CD4-positive, alpha-beta T cell (primary cell): ENCODE results near the gene ALPL. TPM values are rescaled to one million over a fixed set of nuclear protein-coding genes. Genes with fewer than 3 reads are reported as not detected.

Experiments
- ATAC-seq: fragments of 200-7000 bp; cut with Tn5 transposase; one replicate; pipeline ENCODE4 v1.10.0; 2022; ENCODE audit warnings: mild to moderate bottlenecking; ENCODE audit not compliant: poor library complexity
- CTCF ChIA-PET: fragments of 350-600 bp; sonication (Branson Sonifier 250); formaldehyde crosslinking; loops from one replicate; lab custom pipeline; 2021; ENCODE audit warnings: antibody characterized with exemption, inconsistent platforms; lab: Charles Lee
- POLR2A ChIA-PET: fragments of 350-600 bp; sonication (Branson Sonifier 250); formaldehyde crosslinking; loops from one replicate; lab custom pipeline; 2021; ENCODE audit warnings: antibody characterized with exemption, inconsistent platforms; lab: Charles Lee
- DNase-seq, 14 experiments: peaks; one replicate each; pipeline ENCODE4 v3.0.0-alpha.2; 2013 to 2020; ENCODE audit warnings: mixed read lengths in 2 of 14
- H3K27ac ChIP-seq, 2 donors: one replicate each; pipeline versions ENCODE4 v1.5.1 to v1.7.0; 2013; ENCODE audit warnings: low read length in 2 of 2, low read depth in 1 of 2, mild to moderate bottlenecking in 1 of 2
- H3K27me3 ChIP-seq, 2 experiments: 1 replicate in 1 of 2; 2 replicates in 1 of 2; pipeline versions ENCODE4 v1.6.1 to v1.7.0; 2013; ENCODE audit warnings: low read length in 2 of 2, control low read depth in 1 of 2, mild to moderate bottlenecking in 1 of 2, moderate library complexity in 1 of 2; ENCODE audit not compliant: insufficient read depth in 2 of 2, control insufficient read depth in 1 of 2
- H3K36me3 ChIP-seq: one replicate; pipeline ENCODE4 v1.6.1; 2013; ENCODE audit warnings: low read length, control low read depth; ENCODE audit not compliant: insufficient read depth
- H3K4me1 ChIP-seq: one replicate; pipeline ENCODE4 v1.6.1; 2013; ENCODE audit warnings: low read length, control low read depth; ENCODE audit not compliant: insufficient read depth
- H3K4me3 ChIP-seq: one replicate; pipeline ENCODE4 v1.5.1; 2013; ENCODE audit warnings: mild to moderate bottlenecking, low read length, moderate library complexity
- H3K9me3 ChIP-seq, 2 experiments: 1 replicate in 1 of 2; 2 replicates in 1 of 2; pipeline versions ENCODE4 v1.6.1 to v1.7.0; 2013; ENCODE audit warnings: low read length in 2 of 2, mild to moderate bottlenecking in 2 of 2, control low read depth in 1 of 2, moderate library complexity in 1 of 2; ENCODE audit not compliant: control insufficient read depth in 1 of 2, insufficient read depth in 1 of 2
- H3K27ac Mint-ChIP-seq: one replicate; pipeline ENCODE4 v1.8.0; 2020; ENCODE audit warnings: mixed read lengths
- H3K27me3 Mint-ChIP-seq: one replicate; pipeline ENCODE4 v1.8.0; 2021; ENCODE audit warnings: mixed read lengths
- H3K36me3 Mint-ChIP-seq: one replicate; pipeline ENCODE4 v1.8.0; 2021; ENCODE audit warnings: low read depth, mixed read lengths
- H3K4me1 Mint-ChIP-seq: one replicate; pipeline ENCODE4 v1.8.0; 2021; ENCODE audit warnings: low read depth, mixed read lengths
- H3K4me3 Mint-ChIP-seq: one replicate; pipeline ENCODE4 v1.8.0; 2020; ENCODE audit warnings: mild to moderate bottlenecking, mixed read lengths
- H3K9me3 Mint-ChIP-seq: one replicate; pipeline ENCODE4 v1.8.0; 2020; ENCODE audit warnings: mixed read lengths
- intact Hi-C, 2 experiments: fragments of 100-400 bp; cut with DNase I in 1 of 2; cut with micrococcal nuclease in 1 of 2; formaldehyde crosslinking; loops; one replicate each; pipeline versions ENCODE4 v1.15.1 to v1.9.0; 2023 to 2025; cut with DNase I, micrococcal nuclease
- total RNA-seq, 174 experiments: library from RNA in 2 of 174; stranded (reverse) in 2 of 174; gene quantifications; one replicate each; pipeline ENCODE4 v1.2.3 and lab custom pipeline; 2021 to 2026
- TF ChIP-seq, protein P1 (sequence below): fragments of 200-600 bp; IDR thresholded peaks from one replicate; pipeline ENCODE4 v1.8.0; 2022; ENCODE audit warnings: antibody characterized with exemption, mild to moderate bottlenecking

ALPL gene
- total RNA-seq, 2 experiments from 2014 or later = not detected

DNA sequence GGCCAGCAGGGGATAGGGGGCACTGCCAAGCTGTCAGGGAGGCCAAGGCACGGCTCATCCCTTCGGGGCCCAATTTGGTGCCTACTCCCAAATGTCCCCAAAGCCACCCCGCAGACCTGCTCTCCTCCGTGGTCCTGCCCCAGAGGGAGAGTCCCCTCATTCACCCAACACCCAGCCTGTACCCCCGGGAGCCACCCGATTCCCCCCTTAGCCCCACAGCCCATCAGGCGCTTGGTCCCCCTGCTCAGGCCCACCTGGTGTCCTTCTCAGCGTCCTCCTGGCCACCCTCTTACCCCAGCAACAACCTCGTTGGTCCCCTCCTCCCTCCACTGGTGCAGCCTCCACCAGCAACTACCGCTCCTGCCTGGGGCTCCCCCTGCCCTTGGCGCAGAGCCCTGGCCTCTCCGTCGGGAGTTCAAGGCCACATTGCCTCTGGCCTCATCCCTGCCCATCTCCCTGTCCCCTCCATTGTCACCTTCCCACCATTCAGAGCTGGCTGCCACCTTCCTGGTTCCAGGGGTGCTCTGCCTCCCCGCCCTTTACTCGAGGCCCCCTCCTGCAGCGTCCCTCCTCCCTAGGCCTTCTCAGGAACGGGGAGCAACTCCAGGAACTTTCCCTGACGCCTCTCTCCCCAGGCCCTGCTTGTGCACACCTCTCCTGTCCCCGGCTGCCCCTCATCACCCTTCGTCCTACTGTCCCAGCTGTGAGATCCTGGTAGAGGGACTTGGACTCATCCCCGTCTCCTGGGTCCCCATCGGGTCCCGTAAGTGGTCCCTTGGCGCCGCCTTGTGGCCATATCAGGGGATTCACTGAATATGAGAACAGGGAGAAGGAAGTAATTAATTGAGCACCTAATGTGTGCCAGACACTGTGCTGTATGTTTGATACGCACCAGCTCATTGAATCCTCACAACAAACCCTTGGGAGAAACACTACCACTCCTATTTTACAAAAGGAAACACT, 86.0 kb downstream of the ALPL start:
- ChIA-PET CTCF (no interaction called here), POLR2A (no interaction called here)
- Histone ChIP-seq H3K4me3 (no peak overlapping the region), H3K27me3 (peaks cover 0 to 2% of the 10 kb centered on the region in 2 experiments), H3K27ac (no peak overlapping the region), H3K4me1 (no peaks in the 10 kb centered on the region), H3K36me3 (no peaks in the 10 kb centered on the region), H3K9me3 (peaks cover 0 to 7% of the 10 kb centered on the region in 2 experiments)
- no peaks in the 10 kb centered on the region for H3K4me1 Mint-ChIP-seq
- ATAC-seq = no peak
- peaks cover 35% of the 10 kb centered on the region for H3K27me3 Mint-ChIP-seq
- no peak overlapping the region for H3K27ac Mint-ChIP-seq
- intact Hi-C loops = no loop called here
- TF ChIP-seq, protein P1, sequence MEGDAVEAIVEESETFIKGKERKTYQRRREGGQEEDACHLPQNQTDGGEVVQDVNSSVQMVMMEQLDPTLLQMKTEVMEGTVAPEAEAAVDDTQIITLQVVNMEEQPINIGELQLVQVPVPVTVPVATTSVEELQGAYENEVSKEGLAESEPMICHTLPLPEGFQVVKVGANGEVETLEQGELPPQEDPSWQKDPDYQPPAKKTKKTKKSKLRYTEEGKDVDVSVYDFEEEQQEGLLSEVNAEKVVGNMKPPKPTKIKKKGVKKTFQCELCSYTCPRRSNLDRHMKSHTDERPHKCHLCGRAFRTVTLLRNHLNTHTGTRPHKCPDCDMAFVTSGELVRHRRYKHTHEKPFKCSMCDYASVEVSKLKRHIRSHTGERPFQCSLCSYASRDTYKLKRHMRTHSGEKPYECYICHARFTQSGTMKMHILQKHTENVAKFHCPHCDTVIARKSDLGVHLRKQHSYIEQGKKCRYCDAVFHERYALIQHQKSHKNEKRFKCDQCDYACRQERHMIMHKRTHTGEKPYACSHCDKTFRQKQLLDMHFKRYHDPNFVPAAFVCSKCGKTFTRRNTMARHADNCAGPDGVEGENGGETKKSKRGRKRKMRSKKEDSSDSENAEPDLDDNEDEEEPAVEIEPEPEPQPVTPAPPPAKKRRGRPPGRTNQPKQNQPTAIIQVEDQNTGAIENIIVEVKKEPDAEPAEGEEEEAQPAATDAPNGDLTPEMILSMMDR = peak; percentile 22
- no peak overlapping the region for H3K4me3 Mint-ChIP-seq
- DNase-seq = peak in 11 of 14 experiments; percentile 15 to 50 (median 25)
- H3K36me3 Mint-ChIP-seq = no peaks in the 10 kb centered on the region
- H3K9me3 Mint-ChIP-seq = no peaks in the 10 kb centered on the region

DNA sequence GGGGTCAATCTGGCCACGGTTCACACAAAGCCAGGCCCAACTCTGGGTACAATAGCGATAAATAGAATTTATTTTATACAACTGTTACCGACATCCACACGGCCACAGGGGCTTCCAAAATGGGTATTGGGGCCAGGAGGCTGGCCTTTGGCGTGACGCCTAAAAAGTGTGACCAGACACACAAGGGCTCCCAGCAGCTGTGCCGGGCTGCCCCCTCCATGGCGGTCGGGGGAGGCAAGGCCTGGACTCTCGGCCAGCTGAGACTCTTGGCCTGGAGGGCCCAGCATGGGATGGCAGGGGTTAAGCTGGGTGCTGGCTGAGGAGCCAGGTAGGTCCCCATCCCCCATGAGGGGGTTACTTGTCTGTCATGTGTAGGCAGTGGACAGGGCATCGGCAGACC, 87.0 kb downstream of the ALPL start:
- H3K4me3 Mint-ChIP-seq = no peak overlapping the region
- H3K36me3 Mint-ChIP-seq = no peaks in the 10 kb centered on the region
- POLR2A ChIA-PET = no interaction called here
- Histone ChIP-seq H3K27ac (no peak overlapping the region), H3K36me3 (no peaks in the 10 kb centered on the region), H3K4me3 (no peak overlapping the region), H3K4me1 (no peaks in the 10 kb centered on the region), H3K27me3 (peaks cover 0 to under 1% of the 10 kb centered on the region in 2 experiments), H3K9me3 (peaks cover 0 to 7% of the 10 kb centered on the region in 2 experiments)
- H3K9me3 Mint-ChIP-seq = no peaks in the 10 kb centered on the region
- TF ChIP-seq, protein P1 = no peak
- no peaks in the 10 kb centered on the region for H3K4me1 Mint-ChIP-seq
- H3K27ac Mint-ChIP-seq = no peak overlapping the region
- DNase-seq (no peak), ATAC-seq (no peak)
- intact Hi-C loops = no loop called here
- peaks cover 31% of the 10 kb centered on the region for H3K27me3 Mint-ChIP-seq
- CTCF ChIA-PET = no interaction called here

DNA sequence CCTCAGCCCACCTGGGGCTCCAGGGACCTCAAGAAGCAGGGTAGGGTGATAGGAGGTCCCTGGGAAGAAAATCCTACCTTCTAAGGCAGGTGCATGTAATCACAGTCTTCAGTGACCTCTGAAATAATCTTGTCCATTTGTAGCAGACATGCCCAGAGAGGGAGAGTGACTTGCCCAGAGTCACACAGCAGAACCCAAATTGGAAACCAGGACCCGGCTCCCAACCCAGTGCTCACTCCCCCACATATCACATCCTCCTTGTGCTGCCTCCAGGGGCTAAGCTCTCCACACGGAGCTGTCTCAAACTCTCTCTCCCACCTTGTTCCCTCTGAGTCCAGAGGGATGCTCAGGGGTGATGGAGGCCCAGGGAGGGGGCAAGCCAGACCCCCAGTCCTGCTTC, 87.4 kb downstream of the ALPL start:
- Histone ChIP-seq H3K9me3 (peaks cover 0 to 7% of the 10 kb centered on the region in 2 experiments), H3K27me3 (no peaks in the 10 kb centered on the region), H3K27ac (no peak overlapping the region), H3K4me1 (no peaks in the 10 kb centered on the region), H3K4me3 (no peak overlapping the region), H3K36me3 (no peaks in the 10 kb centered on the region)
- POLR2A ChIA-PET = no interaction called here
- intact Hi-C loops = no loop called here
- TF ChIP-seq, protein P1 = no peak
- Mint-ChIP-seq H3K4me1 (no peaks in the 10 kb centered on the region), H3K4me3 (no peak overlapping the region), H3K27ac (no peak overlapping the region), H3K36me3 (no peaks in the 10 kb centered on the region), H3K27me3 (peaks cover 31% of the 10 kb centered on the region), H3K9me3 (no peaks in the 10 kb centered on the region)
- no peak for DNase-seq
- ATAC-seq = no peak
- CTCF ChIA-PET = no interaction called here
